HG03521 (cell line): ENCODE results near the gene NRARP.

Experiments used
- ATAC-seq: cut with Tn5 transposase; IDR thresholded peaks from one replicate; pipeline ENCODE4 v1.9.1; 2021; ENCODE audit warnings: mild to moderate bottlenecking, moderate library complexity; ENCODE audit not compliant: unreplicated experiment

The NRARP gene

DNA sequence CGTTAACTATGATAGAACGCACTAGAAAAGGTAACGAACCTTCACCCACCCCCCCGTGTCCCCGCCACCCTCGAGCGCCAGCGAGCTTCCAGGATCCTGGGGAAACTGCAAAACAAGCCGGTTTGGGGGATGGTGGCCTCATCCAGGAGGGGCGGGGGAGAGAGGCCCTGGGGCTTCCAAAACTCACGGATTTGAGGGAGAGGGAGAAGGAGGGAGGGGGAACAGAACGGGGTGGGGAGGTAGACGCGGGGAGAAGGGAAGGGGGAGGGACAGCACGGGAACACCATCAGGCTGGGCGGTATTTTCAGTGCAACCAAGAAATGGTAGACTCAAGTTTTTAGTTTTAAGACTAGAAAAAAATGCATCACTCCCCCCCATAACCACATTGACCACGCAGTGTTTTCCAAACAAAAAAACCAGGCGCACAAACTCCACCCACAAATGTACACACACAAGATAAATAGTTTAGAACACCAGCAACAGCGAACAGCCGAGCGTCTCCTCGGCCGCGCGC is 1.4 kb downstream of the NRARP start:
- ATAC-seq = no peak

DNA sequence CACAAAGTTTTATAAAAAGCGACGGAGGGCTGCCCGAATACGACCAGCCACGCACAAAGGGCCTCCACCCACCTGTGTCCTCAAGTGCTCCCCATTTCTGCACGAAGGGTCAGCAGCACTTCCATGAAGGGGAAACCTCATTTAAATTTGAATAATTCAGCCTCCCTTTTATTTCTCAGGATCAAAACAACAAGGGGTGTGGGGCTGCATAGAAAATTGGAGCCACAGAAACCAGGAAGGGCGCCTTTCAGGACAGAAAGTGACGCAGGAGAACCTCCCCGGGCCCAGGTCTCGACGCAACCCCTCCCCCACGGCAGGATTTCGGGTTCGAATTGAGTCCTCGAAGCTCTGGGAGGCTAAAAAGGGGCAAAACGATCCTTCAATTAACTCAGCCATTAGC is 2.1 kb downstream of the NRARP start:
- no peak for ATAC-seq

DNA sequence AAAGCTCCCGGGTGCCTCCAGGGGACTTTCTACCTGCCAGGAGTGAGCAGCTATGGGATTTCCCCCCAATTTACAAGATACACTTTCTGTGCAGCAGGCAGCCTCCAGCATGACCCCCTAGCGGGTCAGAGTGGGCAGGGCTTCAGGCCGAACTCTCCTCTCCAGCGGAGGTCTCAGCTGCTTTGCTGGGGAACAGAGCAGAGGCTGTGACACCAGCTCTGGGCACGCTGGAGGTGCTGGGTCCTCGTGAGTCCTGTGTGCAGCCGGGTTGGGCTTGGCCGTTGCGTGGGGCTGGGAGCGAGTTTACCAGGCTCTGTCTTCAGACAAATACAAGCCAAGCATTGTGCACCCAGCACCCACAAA is 2.9 kb downstream of the NRARP start:
- no peak for ATAC-seq

DNA sequence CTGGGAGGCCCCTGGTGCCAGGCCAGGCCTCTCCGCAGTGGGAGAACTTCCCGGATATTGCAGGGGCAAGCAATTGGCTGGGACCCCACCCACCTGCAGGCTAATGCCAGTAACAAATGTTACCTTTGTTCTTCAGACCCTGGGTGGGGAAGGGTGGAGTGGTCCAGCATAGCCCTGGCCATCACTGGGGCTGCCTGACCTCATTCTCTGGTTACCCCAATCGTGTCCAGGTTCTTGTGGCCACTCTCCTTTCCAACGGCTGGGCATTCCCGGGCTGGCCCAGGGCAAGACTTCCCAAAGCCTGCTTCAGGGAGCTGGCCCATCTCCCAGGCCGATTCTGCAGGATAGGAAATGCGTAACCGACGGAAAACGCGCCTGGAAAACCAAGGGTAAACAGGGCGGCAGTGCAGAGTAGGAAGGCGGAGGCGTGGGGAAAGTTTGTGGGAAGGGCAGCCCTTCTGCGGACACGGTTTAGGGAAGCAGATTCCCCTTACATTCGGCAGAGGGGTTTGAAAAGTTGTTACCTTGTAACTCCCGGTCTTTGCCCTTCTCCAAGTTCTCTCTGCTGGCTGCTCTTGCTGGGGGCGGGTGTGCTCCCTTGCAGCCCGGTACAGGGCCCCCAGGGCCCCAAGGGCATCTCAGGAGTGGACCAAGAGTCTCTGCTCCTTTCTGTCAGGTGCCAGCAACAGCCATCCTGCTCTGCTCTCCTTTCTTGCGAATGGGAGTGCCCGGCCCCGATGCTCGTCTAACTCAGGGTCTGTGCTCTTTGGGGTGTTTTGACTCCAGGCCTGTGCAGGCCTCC is 3.5 kb downstream of the NRARP start:
- ATAC-seq = no peak

DNA sequence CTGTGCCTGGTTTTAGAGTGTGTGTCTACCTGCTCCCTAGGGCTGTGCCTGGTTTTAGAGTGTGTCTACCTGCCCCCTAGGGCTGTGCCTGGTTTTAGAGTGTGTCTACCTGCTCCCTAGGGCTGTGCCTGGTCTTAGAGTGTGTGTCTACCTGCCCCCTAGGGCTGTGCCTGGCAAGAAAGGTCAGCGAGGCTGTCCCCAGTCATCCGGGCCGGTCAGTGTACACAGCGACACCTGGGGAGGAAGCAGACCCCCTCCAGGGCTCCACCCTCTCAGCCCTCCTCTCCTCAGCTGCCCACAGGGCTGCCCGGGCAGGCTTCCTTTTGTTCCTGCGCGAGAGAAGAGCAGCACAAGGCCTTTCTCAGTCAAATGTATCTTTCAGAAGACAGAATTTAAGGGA is 4.1 kb downstream of the NRARP start:
- ATAC-seq = no peak

DNA sequence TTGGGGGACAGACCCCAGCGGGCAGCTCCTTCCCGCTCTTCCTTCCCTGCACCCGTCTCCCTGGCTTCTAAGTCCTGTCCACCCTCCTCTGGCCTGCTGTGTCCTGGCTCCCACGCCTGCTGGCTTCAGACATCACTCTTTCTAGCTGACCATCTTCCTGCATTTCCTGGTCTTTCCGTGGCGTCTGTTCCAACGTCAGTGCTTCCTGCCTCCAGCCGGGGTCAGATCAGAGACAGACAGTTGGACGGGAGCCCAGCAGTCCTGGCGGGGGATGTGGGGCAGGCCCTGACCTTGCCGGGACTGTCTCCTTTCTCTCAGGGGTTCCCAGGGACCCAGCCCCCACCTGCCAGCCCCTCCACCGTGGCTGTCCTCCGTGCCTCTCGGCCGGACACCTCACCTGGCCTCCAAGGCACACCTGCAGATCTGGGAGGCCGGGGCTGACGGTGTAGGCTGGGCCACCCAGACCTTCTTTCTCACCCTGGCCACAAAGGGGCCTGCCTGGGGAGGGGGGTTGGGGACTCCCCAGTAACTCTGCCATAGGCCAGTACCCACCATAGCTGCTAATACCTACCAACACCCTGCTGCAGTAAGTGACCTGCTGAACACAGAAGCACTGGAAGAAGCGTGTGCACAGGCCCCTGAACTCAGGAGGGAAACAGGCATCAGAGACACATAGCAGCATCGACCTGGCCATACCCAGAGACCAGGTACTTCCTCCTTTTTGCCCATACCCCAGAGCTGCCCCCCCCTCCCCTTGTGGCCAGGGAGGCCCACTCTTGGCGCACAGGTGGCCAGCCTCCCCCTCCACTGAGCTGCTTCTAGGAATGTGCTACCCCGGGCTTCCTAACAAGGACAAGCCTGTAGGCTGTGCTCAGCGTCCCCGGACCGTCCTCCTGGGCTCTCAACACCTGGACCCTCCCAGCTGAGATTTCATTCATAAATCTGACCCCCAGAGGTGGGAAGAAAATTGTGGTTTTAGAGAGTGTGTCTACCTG is 5.1 kb downstream of the NRARP start:
- no peak for ATAC-seq

DNA sequence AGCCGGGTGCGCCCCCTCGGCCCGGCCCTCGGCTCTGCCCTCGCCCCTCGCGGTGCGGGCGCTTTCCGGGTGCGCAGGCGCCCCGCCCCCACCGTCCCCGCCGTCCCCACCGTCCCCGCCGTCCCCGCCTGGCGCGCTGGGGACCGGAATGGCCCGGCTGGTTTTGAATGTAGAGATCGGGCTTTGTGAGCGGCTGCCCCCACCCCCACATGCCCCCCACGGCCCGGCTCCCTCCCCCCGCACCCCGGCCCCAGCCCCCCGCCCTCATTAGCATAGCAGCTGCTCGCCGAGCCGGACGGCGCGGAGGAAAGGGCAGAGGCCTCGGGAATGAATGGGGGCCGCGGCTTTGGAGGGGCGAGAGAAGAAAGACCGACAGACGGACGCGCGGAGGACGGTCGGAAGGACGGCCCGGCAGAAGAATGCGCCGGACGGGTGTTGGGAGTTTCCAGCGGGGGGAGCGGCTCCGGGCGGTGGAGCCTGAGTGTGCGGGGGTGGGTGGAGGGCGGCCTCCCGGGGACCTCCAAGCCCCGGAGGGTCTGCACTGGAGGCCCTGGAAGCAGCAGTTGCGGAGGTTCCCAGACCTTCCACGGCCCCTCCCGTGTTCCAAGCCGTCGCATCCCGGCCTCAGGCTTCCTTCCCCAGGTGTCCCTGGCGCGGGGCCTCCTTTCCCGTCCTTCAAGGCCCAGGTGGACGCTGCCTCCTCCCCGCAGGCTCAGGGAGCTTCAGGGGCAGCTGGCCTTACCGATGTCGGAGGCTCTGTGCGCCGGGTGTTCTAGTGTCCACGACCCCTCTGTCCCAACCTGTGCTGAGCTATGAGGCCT is 6.0 kb downstream of the NRARP start:
- ATAC-seq = no peak

DNA sequence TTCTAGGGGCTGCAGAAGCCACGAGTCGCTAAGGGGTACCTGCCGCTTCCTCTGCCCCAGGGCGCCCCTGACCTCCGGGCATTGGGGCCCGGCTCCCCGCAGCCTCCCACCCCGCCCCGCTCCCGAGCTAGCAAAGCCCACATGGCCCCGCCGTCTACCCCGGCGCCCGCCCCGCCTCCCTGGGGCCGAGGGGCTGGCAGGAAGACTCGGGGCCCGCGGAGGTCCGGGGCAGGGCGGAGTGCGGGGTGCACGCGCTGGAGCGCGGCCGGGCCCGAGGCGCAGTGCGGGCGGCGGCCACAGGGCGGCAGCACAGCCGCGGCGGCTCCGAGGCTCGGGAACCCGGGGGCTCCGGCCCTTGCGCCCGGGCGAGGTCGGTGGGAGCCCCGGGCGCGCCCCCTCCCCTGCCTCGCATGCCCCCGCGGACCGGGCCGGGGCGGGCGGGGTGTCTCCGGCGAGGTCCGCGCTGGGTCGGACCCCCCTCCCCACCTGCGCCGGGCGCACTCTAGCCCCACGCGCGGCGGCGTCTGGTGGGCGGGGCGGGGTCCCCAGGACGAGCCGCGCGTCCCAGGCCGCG is 6.7 kb downstream of the NRARP start:
- peak; percentile 52 for ATAC-seq

DNA sequence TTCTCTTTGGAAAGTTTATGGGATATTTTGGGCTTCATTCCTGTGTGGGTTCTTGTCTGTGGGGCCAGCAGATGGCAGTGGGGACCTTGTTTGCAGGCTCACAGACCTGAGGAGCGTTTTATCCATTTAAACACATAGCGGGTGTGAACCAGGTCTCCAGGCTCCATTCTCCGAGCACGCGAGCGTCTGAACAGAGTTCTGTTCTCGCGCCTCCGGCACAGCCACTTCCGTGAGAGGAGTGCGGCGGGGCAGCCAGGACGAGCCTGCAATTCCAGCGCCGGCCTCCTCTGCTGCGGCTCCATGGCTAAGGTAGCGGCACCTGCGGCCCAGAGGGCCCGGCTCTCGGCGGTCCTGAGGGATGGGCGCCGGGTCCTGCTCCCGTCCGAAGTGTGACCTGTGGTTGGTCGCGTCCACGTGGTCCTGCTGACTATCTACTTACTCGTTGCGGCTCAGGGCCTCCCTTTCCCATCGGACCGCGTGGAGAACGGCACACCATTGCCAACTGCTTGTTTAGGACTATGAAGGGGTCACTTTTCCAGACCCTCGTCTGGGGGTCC is 7.3 kb downstream of the NRARP start:
- no peak for ATAC-seq

DNA sequence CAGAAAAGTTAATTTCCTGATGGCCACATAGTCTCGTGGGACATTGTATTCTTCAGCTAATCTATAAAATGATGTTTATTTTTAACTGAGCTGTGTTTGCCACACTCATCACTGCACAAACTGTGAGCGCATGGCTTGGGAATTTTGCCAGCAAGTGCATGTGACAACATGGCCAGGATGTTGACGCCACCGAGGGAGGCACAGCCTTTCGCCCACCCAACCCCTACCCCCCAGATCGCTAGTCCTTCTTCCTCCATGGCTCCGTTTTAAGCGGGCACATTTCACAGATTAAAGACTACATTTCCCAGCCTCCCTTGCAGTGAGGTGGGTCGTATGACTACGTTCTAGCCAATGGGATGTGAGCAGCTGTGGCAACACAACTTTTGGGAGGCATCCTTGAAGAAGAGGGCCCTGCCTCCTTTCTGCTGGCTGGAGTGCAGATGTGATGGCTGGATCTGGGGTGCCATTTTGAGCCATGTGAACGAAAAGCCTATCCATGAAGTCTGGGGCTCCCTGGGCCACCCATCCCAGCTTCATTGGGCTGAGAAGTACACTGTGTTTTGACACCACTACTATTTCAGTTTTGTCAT is 7.9 kb downstream of the NRARP start:
- no peak for ATAC-seq

DNA sequence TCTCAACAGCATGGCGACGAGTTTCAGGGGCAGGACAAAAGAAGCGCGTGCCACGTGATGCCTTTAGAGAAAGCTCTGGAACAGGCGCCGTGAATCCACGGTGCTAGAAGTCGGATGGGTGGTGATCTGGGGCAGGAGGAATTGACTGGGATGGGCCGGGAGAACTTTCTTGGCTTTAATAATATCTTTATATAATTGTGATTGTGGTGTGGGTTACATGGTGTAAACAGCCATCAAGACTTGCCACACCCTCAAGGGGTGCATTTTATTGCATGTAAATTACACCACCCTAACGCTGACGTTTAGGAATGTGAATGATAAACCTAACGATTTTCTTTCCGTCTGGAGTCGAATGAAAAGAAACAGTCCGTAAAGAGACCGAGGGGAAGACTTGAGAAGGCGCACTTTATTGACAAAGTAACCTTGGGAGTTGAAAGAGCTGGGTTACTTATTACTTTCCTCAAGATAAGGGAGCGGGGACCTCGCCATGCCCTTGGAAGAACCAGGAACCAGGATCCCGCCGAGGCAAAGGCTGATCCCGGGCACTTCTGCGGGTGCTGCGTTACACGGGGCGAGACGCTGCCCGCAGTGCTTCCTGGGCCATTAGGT is 8.5 kb downstream of the NRARP start:
- ATAC-seq = no peak

DNA sequence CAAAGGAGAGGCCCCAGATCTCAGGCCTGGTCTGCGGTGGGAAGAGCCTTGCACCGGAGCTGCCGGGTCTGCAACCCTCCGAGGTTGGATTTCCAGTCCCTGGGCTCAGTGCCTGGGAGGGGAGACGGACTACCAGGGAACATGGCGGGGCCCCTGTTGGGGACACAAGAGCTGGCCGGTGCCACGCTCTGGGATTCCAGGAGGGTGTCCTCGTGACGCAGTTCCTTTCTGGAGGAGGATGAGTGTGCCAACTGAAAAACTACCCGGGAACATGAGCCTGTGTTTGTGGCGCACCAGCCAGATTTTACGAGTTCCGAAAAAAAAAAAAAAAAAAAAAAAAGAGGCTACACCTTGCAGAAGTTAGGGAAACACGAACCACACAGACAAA is 9.0 kb downstream of the NRARP start:
- no peak for ATAC-seq

DNA sequence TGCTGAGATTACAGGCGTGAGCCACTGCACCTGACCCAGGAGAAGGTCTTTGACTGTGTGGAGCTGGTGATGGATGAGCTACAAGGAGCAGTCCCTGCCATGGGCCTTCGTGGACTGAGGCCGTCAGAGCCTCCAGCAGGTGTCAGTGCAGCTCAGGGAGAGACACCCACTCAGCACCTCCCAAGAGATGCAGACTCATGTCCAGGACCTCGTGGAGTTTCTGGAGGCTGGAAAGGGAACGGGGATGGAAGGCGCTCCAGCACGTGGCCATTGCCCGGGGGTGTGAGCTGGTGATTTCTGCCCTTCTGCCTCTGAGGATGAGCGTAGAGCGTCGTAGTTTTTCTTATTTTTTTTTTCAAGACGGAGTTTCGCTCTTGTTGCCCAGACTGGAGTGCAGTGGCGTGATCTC is 15.1 kb downstream of the NRARP start:
- ATAC-seq = no peak

DNA sequence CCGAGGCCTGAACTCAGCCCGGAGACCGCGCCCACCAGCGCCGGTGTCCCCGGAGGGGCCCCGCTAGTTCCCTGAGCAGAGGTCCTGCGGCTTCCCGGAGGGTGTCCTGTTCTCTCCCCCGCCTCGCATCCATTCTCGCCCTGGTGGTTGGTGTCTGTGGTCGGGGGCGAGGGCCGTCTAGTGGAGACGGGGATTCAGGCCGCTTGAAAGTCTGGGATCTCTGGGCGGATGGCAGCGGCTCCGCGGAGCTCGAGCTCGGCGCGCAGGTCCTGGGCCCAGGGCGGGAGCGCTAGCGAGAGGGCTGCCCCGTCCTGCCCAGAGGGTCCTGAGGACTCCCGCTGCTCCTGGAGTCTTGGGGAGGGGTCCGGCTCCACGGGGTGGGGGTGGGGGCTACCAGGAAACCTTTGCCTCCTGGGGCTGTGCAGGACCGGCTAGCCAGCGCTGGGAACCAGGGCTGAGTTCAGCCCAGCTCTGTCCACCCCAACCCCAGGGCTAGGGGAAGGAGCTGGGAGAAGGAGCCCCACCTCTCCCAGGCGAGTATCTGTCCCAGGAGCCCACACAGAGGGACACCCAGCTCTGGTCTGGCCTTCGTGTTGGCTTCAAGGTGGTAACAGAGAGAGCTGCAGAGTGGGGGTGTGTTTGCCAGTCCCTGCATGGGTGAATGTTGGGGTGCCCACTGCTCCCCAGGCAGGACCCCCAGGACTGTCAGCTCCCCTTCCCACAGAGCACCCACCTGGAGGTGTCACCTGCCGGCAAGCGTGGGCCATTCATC is 20.5 kb downstream of the NRARP start:
- ATAC-seq = no peak

DNA sequence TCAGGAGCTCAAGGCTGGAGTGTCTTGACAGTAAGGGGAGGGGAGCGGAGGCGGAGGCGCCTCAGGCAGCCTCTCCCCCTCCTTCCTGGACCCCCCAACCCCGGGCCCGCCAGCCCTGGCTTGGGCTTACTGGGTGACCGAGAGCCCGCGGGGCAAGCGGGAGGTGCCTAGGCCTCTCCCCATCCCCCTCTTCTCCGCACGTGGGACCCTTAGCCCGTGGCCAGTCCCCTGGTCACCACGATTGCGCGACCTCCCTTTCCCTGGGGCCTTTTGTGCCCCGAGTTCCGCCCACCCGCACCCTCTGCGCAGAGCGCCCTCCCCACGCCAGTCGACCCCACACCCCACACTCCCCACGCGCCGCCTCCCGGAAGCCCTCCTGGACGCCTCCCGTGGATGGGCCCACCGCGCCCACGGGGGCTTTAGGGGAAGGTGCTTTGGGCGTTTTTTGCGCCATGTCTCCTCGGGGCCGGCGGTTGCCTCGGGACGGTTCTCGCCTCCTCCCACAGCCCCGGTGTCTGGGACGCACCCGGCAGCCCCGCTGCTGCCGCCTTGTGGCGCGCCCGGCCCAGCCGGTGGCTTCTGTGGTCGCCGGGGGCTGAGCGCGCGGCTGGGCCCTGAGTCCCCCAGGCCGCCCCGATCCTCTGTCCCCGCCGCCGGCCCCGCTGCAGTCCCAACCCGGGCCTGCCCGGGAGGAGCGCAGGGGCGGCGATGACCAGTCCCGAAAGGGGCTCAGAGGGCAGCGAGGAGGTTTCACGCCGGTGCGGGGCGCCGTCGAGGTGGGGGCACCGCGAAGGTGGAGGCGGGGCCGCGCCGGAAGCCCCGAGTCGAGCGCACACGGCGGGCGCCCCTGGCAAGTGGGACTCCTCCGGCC is 21.4 kb downstream of the NRARP start:
- no peak for ATAC-seq

DNA sequence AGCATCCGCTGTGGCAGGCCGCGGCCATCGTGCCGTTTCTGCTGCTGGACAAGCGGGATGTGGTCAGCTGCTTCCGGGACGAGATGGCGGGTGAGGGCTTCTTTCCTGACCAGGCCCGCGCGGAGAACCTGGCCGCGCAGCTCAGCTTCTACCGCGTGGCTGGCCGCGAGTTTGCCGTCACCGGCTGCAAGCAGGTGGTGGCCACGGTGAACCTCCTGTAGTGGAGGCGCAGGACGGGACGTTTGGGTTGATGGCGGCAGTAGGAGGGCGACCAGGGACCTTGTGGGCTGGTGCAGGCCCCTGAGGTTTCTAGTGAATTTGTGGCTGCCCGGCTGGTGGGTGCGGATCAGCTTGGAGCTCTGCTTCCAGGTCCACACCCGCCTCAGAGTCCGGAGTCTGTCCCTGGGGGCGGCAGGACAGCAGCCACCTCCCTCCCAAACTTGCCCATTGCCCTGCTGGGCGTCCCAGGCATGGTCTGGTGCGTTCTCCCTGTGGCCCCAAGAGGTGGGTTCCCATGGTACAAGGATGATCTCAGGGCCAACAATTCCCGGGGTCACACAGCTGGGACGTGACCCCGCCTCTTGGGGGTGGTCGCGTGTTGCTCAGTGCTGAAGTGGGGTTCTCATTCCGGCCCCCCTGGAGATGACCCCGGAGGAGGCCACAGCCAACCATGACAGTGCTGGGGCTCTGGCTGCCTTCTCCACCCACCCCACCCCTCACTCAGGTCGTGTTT is 22.2 kb downstream of the NRARP start:
- ATAC-seq = no peak
